Measurements from ENCODE around the gene BEST3.

BEST3 gene

DNA sequence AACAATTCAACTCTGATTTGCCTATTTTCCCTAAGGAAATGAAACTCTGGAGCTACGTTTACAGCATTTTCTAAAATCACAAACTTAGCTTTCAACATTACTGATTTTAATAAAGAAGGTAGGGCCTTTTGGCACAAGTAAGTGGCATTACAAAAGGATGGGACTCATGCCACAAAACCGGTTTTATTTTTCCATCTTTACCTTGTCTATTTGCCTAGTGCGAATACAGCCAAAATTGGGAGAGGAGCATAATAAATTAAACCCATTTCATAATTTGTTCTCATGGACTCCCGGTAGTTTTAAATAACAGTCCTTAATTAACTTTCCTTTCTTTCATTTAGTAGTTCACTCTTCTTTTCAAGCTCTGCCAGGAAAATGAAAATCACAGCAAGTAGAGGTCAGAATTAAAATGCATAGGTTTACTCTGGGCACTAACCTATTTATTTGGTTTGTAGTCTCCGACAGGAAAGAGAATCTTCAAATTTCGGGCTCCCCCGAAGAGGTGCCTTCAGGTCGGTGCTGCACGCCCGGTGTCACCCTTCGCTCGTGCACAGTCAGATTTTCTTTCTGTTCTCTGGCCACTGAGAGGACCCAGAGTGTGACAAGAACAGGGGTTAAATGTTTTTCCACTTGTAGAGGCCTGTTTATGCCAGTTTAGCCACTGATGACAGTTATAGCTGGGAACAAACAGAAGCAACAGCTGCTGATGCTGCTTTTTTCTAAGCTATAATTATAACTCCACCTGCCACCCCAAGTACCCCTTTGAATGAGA, at the start of gene BEST3:
Gene BEST3 (minus strand): TSS at position 535 of the 772 bp plus-strand sequence. CDS start 1,505 bp downstream, outside the sequence.
- no peak for DNase-seq

DNA sequence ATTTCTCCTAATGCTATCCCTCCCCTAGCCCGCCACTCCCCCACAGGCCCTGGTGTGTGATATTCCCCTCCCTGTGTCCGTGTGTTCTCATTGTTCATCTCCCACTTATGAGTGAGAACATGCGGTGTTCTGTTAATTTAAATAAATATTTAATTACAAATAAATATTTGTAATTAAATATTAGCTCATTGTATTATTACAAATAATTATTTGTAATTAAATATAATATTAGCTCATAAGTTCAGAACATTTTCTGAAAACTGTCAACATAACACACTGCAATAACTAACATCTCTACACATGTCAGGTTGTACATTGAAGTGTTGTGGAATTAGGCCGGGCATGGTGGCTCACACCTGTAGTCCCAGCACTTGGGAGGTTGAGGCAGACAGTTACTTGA, 45.0 kb upstream of the BEST3 start:
- DNase-seq = no peak

DNA sequence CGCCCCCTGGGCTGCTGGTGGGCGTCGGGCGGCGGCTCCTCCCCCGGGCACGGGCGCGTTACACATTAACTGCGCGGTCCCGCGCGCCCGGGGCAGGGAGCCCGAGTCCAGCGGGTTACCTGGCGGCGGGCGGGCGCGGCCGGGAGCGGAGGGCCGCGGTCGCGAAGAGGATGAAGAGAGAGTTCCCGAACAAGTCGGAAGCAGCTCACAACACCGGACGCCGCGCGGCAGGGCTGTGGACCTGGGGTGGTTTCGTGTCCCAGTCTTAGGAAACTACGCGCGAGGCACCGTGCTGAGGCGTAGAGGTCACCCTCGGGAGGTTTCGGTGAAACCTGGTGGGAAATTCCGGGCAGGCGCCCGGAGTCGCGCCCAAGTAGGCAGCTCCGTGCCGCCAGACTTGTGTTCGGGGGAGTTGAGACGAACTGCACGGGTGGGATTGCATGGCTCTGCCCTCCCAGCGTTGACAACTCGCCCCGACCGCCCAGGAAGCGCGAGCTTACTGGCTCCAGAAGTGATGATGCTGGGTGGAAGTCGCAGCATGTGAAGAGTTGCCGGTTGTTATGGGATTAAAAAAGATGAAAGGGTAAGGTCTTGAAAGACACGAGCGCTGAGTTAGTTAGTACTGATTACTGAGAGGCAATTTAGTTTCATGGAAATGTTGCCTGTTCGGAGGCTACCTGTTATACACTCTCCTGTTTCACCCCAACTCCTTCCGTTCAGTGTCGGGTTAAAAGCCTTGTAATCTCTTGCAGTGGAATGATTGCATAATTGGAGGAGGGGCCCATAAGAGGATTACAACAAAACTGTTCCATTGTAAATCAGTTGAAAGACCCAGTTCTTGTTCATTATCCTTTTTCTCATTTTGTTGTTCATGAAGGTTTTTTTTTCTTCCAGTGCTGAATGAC, 40.4 kb upstream of the BEST3 start:
- DNase-seq = peak; percentile 62 to 77

DNA sequence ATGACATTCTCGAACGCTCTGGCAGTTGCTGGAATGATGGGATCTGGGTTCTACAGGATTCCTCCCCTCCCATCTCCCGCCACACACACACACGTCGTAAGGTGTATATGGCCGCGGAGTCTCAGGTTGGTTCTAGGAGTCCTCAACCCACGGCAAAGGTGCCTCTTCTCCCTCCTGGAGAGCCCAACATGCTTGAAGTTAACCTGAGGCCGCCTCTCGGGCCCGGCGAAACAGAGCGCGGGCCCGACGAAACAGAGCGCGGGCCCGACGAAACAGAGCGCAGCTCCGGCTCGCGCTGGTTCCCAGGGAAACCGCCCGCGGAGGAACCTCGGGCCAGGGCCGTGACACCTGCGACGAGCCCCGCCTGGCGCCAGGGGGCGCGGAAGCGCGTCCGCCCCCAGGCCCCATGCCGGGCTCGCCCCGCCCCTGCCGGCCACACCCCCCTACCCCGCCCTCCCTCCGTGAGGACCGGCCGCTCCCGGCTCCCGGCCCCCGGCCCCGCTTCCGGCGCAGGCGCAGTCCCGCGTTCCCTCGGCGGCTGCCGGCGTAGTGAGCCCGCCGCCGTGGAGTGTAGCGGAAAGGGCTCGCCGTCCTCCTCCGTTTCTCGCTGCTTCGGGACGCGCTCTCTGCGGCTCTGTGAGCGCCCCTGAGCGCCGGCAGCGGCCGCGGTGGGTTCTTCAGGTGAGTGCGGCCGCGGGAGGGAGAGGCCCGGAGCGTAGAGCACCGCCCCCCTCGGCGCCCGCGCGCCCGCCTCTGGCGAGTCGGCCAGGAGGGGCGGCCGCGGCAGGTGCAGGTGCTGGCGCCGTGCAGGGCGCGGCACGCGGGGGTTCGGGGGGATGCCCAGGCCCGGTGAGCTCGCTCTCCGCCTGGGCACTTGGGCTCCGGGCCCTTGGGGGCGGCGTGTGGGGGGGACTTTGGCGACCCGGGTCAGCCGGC, 39.5 kb upstream of the BEST3 start, which contains the start of gene RAB3IP:
Gene RAB3IP (plus strand): TSS at position 510 of the 936 bp plus-strand sequence. CDS start 16,549 bp downstream, outside the sequence.
- peak; percentile 90 to 94 for DNase-seq

DNA sequence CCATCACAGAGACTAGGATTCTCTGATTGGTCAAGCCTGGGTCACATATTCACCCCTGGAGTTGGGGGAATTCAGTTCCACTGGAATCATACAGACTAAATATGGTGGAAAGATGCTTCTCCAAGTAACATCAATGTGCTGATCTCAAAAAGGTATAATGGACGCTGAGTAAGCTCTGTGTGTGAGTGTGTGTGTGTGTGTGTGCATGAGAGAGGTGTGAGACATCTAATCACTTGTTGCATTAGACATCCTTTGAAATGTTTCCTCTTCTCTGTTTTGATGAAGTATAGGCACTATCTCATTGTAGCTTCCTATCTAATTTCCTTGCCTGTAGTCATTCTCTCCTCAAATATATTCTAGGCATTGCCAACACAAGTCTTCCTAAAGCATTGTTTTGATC, 34.5 kb upstream of the BEST3 start:
- no peak for DNase-seq

DNA sequence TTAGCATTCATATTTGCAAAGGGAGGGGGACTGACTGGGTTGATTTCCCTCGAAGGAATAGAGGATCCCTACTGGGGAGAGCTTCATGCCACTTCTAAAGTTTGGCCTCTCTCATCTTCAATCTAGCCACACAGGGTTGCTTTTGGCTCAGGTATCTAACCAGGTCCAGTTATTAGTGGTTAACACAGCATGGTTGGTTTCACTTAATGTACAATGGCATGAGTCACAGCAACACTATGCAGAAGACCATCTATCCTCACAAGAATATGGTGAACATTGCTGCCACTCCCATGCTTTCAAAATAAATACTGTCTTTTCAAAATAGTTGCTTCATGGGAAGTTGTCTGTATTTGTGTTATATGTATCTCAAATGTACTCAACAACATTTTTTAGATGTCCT, 33.0 kb upstream of the BEST3 start:
- DNase-seq = no peak

DNA sequence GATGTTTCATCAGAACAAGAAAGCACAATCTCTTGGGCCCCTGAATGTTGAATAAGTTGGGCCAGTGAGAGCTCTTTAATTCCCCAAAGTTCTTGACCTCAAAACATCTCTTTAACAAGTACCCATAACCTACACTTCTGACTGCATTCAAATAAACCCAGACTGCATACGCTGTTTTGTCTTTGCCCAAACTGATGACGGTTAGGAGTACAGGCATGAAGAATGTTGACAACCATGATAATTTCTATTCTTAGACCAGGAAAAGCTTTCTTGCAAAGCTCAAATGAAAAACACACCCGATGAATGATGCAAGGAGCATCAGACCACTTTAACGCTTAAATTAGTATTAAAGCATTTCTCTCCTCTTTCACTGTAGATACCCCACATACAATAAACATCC, 27.8 kb upstream of the BEST3 start:
- DNase-seq = no peak

DNA sequence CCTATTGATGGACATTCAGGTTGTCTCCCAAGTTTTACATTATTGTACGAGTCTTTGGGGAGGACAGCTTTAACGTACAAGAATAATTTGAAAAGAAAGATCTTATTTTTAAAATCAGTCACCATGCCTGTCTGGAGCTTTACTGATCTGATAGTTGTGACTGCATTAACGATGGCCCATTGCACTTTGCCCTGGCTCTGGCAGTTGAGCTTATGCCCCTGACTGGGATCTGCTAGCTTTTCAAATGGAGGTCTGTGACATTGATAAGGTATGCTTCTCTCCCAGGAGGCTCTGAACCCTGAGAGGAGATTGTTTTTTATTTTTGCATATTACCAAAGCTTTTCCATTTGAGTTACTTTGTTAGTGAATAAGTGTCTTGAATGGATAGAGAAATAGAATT, 21.6 kb upstream of the BEST3 start:
- DNase-seq = no peak

DNA sequence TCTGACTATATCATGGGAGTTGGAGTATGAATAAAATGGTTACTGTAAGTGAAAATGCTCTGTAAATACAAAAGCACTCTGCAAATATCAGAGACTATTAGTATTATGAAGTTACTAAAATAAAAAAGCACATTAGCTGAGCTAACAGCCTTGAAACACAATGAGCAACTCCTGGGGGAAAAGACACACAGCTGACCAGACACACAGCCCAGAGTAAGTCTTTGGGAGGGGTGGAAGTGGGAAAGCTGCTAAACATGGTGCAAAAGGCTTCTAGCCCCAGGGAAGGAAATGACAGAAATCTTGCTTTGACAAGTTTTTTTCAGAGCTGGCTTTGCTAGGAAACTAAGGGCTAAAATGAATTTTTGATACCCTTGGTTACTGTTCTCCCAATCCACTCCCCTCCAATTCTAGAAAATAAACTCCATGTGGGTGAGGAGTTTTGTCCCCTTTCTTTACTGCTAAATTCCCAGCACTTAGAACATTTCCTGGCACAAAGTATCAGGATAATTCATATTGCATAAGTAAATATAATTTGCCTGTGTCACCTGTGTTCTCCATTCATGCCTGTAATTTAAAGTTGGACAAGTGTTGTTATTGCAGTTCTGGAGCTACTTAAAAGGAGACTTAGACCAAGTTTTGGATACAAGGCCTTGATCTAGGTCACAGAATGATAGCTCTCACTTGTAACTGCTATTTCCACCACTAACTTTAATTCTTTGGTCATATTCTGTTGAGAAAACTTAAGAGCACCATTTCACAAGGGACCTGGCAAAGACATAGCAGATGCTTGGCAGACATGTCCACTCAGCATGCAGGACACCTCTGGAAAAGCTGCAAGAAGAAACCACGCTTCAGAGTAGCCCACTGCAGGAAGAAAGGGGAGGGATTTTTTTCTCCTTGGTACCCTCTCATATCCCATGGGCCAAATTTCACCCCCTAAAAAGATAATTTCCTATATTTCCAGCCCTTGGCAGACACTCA, 20.5 kb upstream of the BEST3 start:
- no peak for DNase-seq

DNA sequence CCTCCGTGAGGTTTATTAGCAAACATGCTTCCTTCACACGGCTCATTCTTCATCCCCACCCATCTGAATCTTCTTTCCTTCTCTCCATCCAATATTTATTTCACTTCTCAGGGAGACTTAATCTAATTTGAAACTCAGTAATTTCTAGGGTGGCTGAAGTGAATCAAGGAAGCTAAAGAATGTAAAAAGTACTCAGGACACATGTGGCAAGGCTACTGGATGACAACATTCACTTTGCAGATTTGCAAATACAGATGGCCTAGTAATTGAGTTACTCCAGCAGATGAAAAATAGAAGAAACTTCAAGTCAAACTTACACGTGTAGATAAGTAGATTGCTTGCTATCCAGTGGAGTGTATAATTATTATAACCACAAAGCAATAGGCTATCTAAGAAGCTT, 15.4 kb upstream of the BEST3 start:
- no peak for DNase-seq

DNA sequence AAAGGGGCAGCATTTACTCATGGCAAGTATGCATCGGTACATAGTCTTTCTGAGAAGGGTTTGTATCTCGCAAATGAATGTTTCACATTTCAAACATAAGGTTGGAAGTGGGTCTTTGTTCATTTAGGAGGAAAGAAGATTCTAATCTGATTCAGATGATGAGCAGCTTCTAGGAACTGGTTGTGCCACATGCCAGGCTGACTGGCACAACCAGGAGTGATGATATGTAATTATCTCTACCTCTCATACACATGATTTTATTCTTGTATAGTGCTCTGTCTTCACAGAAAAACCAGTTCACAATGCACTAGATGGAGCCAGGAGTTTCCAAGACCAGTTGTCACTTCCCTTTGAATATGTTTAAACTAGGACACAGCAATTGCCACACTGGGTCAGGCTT, 13.7 kb upstream of the BEST3 start:
- no peak for DNase-seq

DNA sequence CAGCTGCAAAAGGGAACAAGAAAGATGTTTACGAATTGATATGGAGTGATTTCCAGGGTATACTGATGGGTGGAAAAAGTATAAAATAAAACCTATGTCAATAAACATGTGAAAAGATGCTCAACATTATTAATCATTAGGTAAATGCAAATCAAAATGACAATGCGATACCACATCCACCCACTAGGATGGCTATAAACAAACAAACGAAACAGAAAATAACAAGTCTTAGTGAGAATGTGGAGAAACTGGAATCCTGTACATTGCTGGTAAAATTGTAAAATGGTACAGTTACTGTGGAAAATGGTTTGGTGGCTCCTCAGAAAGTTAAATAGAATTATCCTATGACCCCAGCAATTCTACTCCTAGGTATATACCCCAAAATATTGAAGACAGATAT, 9.5 kb upstream of the BEST3 start:
- DNase-seq = no peak

DNA sequence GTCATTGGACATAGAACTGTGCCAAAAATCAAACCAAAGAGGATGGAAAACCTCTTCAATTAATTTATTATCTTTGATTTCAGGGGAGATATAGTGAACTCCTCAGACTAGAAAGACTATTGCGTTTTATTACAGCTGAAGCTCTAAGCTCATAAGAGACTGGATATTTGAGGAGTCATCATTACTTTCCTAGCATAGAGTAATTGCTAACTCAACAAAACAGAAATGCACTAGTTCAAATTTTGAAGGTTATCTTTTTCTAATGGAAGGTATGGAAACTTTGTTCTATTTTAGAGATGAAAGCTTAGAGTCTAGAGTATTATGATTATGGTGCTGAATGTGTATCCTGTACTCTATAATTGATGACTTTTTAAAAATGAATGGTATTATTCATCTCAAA, 5.3 kb upstream of the BEST3 start:
- DNase-seq = no peak

DNA sequence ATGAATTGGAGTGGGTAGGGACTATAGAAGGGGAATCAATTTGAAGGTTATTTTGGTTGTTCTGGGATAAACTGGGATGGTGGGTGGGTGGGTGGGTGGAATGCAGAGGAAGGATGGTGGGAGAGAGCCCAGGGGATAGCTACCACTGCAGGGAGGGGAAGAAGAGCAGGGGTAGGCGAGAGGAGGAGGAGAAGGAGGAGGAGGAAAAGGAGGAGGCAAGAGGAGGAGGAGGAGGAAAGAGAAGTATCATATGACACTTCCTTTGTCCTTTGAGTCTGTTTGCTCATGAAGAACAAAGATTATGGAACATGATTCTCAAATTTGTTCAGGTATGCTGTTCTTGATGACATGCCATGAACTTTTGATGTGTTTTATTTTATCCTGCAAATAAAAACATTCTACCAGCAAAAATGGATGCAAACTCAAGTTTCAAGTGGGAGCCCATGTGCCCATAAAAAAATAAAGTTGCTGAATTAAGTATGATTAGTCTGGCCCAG, 4.1 kb upstream of the BEST3 start:
- DNase-seq = no peak

DNA sequence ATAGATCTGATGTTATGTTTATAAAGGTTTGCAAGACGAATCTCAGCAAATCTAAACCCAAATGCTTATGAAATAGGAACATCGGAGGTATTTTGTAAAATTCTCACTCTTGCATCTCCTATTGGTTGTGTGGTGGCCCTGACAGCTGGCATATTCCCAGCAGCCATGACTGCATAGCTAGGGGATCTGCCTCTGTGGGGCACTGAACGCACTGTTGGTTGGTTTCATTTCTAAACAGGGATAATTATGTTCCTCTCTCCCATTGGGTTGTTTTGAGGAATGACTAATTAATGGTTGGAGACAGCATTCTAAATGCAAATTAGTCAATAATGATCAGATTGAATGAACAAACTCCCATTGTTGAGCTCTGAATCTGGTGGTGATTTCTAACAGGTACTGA, 2.7 kb upstream of the BEST3 start:
- no peak for DNase-seq

DNA sequence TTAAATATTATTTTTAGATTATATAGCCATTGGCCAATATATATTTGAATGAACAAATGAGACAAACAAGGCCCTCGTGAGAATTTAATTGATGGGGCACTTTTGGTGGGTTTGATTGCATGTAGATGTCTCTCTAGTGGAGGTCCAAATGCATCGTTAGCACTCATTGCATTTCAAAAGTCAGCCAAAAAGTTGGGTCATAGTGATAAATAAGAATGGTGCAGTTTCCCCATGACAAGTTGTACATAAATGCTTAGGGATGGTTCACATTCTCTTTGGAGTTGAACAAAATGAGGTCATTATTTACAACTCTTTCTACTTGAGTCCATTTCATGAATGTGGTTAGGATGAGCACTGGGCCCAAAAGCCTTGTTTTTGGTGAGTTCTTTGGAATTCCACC, 1.0 kb downstream of the BEST3 start:
- no peak for DNase-seq

DNA sequence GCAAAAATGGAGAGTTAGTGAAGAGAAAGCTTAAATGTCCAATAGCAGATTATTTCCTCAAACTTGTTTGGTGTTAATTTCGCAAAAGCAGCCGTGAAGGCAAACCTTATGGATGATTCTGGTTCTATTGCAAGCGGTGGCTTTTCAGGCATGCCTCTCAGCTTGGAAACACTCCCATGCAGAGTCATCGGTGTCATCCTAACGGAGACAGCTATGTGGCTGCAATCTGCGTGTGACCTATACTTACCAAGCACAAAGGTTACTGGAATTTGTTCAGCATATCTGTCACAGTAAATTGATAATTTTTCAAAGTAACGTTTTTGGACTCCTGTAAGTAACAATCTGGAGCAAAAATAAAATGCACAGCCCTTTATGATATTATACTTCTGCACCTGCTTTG, 5.0 kb downstream of the BEST3 start:
- no peak for DNase-seq

DNA sequence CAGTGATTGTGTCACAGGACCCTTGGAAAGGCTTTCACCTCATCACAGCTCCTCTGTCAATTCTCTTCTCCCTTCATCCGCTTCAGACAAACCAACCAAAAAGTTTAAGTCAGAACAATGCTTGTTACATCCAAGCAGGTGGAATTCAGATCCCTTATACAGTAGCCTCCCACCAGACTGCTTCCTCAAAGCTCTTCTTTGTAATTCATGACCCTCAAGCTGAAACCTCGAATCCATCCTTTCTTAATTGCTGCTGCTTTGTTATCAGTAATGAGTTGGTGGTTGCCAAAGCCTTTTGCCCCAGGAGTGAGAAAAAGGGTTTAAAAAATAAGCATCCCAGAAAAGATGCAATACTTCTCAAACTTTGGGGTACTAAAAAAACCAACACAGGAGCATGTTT, 9.5 kb downstream of the BEST3 start:
- DNase-seq = no peak

DNA sequence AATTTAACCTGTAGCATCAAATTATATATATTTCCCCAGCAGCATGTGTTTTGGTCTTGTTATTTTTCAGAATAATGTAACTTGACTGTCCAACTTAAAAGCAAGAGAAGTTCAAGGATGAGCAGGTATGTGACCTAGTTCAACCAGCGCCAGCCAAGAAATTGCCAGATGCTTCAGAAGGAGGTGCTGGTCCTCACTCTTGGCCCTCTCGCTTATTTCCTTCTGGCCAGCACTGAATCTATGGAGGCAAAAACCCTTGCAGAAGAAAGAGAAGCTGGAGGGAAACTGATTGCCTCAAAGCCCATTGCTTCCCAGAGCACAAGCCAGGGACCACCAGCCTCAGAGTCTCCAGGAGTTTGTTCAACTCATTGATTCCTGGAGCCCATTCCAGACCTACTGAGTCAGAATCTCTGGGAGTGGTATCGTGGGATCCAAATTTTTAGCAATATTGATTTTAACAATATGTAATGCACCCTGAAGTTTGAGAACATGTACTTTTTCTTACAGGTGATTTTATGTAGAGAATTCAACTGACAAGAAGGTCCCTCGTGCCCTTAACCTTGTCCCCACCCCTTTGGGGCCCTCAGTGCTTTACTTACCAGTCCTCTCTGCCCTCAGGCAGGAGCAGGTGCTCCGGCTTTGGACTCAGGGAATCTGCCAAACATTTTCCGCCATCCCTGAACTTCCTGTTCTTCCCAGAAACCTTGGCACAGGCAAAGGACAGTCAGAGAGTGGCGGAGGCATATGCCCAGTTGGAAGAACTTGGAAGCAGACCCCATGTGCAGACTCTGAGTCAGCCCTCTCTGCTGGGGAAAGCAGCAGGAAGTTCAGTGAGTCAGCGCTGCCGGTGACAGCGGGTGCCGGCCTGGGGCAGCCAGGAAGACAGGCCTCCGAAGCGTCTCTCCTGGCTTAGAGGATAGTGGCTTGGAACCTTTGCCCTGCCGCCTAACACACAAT, 10.4 kb downstream of the BEST3 start:
- peak in 1 of 2 donors; percentile 17 for DNase-seq

DNA sequence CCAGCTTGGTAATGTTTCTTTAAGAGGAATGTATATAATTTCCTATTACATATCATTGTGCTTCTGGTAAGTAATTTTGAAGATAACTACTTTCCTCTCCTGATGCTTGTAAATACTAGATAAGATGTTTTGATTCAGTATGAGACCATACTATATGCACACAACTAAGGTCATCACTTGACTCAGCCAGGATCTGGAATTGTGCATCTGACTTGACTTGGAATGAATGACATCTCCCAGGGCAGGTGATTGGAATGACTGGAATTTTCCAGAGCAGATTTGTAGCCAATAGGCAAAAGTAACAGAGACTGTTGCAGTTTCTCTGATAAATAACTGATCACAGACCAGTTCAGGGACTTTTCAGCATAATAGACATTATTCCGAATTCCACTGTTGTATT, 11.1 kb downstream of the BEST3 start:
- DNase-seq = no peak

Data from CD4-positive, alpha-beta T cell treated with Interferon alpha-2 for 1 hour (primary cell).